H1 (cell line): ENCODE data around the gene ZNF407. TPM values are rescaled to one million over a fixed set of nuclear protein-coding genes. Genes with fewer than 3 reads are reported as not detected.

Experiments
- BACH1 ChIP-seq: IDR thresholded peaks from 2 replicates; pipeline ENCODE4 v1.6.1; 2012; ENCODE audit warnings: low read length, improper control_type of control experiment
- BRCA1 ChIP-seq: IDR thresholded peaks from 2 replicates; pipeline ENCODE4 v1.6.1; 2012; ENCODE audit warnings: low read depth, low read length, improper control_type of control experiment
- GTF2F1 ChIP-seq: IDR thresholded peaks from 2 replicates; pipeline ENCODE4 v1.6.1; 2012; ENCODE audit warnings: low read depth, low read length, improper control_type of control experiment, borderline replicate concordance
- HDAC2 ChIP-seq, 2 experiments: fragments of 300-600 bp in 1 of 2; sonication (generic) in 1 of 2; IDR thresholded peaks; 2 replicates each; pipeline ENCODE4 v1.6.1; 2011 to 2012; ENCODE audit warnings: low read depth in 2 of 2, low read length in 2 of 2, mild to moderate bottlenecking in 2 of 2, moderate library complexity in 2 of 2, borderline replicate concordance in 1 of 2, inconsistent platforms in 1 of 2
- KDM1A ChIP-seq: fragments of 200-600, 300-600 bp; sonication (generic); IDR thresholded peaks from 2 replicates; pipeline ENCODE4 v1.7.1; 2016; ENCODE audit warnings: mild to moderate bottlenecking, low read length, borderline replicate concordance
- KDM5A ChIP-seq: fragments of 200-600 bp; IDR thresholded peaks from 2 replicates; pipeline ENCODE4 v1.7.1; 2012; ENCODE audit warnings: mild to moderate bottlenecking, low read length, inconsistent platforms, mixed read lengths
- SAP30 ChIP-seq: fragments of 300-600 bp; sonication (generic); IDR thresholded peaks from 2 replicates; pipeline ENCODE4 v1.7.1; 2012; ENCODE audit warnings: low read length, moderate library complexity, mild to moderate bottlenecking, inconsistent platforms; ENCODE audit not compliant: insufficient read depth, insufficient replicate concordance
- SP2 ChIP-seq: IDR thresholded peaks from 2 replicates; pipeline ENCODE4 v1.6.1; 2012; ENCODE audit warnings: mild to moderate bottlenecking, low read length, inconsistent platforms
- SUZ12 ChIP-seq: fragments of 200-600 bp; sonication (generic); IDR thresholded peaks from 2 replicates; pipeline ENCODE4 v1.6.1; 2012; ENCODE audit warnings: mild to moderate bottlenecking, inconsistent platforms, low read length, moderate library complexity, mixed read lengths
- YY1 ChIP-seq: IDR thresholded peaks from 2 replicates; pipeline ENCODE4 v1.6.1; 2011; ENCODE audit warnings: low read depth, mild to moderate bottlenecking, low read length
- polyA plus RNA-seq, 7 experiments: library from polyadenylated mRNA; depleted of rRNA in 3 of 7; stranded (reverse) in 5 of 7; unstranded in 2 of 7; fragments of >200 nt in 5 of 7; fragments of 200-250 nt in 2 of 7; gene quantifications; 1 replicate in 5 of 7; 2 replicates in 1 of 7; 4 replicates in 1 of 7; pipeline versions ENCODE4 v1.2.1 to v1.2.3, GENCODE V29; 2011 to 2013; ENCODE audit warnings: missing spikeins in 2 of 7, mixed read lengths in 2 of 7
- total RNA-seq: library from RNA; stranded (reverse); fragmentation: NEBNext Ultra II Directional; extraction: Animal tissue kit (Norgen Biotek cat#: 25700); gene quantifications from 2 replicates; pipeline ENCODE4 v1.2.1, GENCODE V29; 2021
- TF ChIP-seq, protein P1 (sequence below): fragments of 300-600 bp; sonication (generic); IDR thresholded peaks from 2 replicates; pipeline ENCODE4 v1.7.1; 2012; ENCODE audit warnings: low read length, moderate library complexity, mild to moderate bottlenecking, inconsistent platforms; ENCODE audit not compliant: insufficient replicate concordance

The ZNF407 gene
- total and polyA plus RNA-seq, 2 of the 8 experiments (the other 6 are each of a cell fraction or from before 2014, with no cell fraction given), result 1.5 to 6.8 TPM

DNA sequence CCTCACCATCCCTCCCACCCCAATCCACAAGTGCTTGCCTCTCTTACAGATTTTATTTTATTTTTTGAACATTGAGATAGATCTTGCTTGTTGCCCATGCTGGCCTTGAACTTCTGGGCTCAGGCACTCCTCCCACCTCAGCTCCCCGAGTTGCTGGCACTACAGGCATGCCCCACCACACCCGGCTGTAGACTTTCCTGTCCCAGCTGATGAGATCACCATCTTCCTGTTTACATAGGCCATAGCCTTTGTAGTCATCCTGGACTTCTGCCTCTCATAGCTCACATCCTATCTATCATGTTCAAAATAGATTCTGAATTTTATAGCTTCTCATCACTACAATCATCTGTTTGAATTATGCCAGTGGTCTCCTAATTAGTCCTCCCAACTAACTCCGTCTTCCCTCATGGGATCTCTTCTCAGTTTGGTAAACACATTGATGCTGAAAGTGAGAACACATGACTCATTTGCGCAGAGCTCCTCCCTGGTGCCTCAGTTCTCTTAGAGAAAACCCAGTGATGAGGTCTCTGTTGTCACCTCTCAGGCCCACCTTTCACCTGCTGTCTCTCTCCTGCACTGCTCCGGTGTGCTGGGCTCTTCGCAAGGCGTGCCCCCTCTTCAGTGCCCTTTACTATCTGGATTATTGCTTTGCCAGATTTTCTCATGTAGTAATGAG lies 243.0 kb downstream of the ZNF407 start (continued):
- TF ChIP-seq, protein P1, sequence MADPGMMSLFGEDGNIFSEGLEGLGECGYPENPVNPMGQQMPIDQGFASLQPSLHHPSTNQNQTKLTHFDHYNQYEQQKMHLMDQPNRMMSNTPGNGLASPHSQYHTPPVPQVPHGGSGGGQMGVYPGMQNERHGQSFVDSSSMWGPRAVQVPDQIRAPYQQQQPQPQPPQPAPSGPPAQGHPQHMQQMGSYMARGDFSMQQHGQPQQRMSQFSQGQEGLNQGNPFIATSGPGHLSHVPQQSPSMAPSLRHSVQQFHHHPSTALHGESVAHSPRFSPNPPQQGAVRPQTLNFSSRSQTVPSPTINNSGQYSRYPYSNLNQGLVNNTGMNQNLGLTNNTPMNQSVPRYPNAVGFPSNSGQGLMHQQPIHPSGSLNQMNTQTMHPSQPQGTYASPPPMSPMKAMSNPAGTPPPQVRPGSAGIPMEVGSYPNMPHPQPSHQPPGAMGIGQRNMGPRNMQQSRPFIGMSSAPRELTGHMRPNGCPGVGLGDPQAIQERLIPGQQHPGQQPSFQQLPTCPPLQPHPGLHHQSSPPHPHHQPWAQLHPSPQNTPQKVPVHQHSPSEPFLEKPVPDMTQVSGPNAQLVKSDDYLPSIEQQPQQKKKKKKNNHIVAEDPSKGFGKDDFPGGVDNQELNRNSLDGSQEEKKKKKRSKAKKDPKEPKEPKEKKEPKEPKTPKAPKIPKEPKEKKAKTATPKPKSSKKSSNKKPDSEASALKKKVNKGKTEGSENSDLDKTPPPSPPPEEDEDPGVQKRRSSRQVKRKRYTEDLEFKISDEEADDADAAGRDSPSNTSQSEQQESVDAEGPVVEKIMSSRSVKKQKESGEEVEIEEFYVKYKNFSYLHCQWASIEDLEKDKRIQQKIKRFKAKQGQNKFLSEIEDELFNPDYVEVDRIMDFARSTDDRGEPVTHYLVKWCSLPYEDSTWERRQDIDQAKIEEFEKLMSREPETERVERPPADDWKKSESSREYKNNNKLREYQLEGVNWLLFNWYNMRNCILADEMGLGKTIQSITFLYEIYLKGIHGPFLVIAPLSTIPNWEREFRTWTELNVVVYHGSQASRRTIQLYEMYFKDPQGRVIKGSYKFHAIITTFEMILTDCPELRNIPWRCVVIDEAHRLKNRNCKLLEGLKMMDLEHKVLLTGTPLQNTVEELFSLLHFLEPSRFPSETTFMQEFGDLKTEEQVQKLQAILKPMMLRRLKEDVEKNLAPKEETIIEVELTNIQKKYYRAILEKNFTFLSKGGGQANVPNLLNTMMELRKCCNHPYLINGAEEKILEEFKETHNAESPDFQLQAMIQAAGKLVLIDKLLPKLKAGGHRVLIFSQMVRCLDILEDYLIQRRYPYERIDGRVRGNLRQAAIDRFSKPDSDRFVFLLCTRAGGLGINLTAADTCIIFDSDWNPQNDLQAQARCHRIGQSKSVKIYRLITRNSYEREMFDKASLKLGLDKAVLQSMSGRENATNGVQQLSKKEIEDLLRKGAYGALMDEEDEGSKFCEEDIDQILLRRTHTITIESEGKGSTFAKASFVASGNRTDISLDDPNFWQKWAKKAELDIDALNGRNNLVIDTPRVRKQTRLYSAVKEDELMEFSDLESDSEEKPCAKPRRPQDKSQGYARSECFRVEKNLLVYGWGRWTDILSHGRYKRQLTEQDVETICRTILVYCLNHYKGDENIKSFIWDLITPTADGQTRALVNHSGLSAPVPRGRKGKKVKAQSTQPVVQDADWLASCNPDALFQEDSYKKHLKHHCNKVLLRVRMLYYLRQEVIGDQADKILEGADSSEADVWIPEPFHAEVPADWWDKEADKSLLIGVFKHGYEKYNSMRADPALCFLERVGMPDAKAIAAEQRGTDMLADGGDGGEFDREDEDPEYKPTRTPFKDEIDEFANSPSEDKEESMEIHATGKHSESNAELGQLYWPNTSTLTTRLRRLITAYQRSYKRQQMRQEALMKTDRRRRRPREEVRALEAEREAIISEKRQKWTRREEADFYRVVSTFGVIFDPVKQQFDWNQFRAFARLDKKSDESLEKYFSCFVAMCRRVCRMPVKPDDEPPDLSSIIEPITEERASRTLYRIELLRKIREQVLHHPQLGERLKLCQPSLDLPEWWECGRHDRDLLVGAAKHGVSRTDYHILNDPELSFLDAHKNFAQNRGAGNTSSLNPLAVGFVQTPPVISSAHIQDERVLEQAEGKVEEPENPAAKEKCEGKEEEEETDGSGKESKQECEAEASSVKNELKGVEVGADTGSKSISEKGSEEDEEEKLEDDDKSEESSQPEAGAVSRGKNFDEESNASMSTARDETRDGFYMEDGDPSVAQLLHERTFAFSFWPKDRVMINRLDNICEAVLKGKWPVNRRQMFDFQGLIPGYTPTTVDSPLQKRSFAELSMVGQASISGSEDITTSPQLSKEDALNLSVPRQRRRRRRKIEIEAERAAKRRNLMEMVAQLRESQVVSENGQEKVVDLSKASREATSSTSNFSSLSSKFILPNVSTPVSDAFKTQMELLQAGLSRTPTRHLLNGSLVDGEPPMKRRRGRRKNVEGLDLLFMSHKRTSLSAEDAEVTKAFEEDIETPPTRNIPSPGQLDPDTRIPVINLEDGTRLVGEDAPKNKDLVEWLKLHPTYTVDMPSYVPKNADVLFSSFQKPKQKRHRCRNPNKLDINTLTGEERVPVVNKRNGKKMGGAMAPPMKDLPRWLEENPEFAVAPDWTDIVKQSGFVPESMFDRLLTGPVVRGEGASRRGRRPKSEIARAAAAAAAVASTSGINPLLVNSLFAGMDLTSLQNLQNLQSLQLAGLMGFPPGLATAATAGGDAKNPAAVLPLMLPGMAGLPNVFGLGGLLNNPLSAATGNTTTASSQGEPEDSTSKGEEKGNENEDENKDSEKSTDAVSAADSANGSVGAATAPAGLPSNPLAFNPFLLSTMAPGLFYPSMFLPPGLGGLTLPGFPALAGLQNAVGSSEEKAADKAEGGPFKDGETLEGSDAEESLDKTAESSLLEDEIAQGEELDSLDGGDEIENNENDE, result no peak
- TF ChIP-seq YY1 (no peak), KDM1A (no peak), SAP30 (no peak), HDAC2 (IDR thresholded peaks at IDR 0.05; ENCODE audit: borderline replicate concordance in 1 of 2, low read depth in 2 of 2, low read length in 2 of 2) (no peak), GTF2F1 (no peak), SP2 (no peak), BRCA1 (no peak), SUZ12 (no peak), BACH1 (no peak), KDM5A (no peak)
